HEK293 (cell line): Measurements from ENCODE around the gene IFNAR1.

Experiments
- EGR2 ChIP-seq: fragments of 450-650 bp; formaldehyde crosslinking; IDR thresholded peaks from 2 replicates; pipeline ENCODE4 v1.5.1; 2016; ENCODE audit warnings: low read depth, missing biosample characterization, missing genetic modification characterization
- GLIS2 ChIP-seq: fragments of 450-650 bp; formaldehyde crosslinking; IDR thresholded peaks from 2 replicates; pipeline ENCODE4 v1.5.1; 2016; ENCODE audit warnings: missing biosample characterization, missing genetic modification characterization
- MYNN ChIP-seq: fragments of 450-650 bp; formaldehyde crosslinking; IDR thresholded peaks from 2 replicates; pipeline ENCODE4 v1.5.1; 2016; ENCODE audit warnings: missing biosample characterization, missing genetic modification characterization, borderline replicate concordance
- PRDM1 ChIP-seq: fragments of 450-650 bp; formaldehyde crosslinking; IDR thresholded peaks from 2 replicates; pipeline ENCODE4; 2016; ENCODE audit warnings: missing biosample characterization, missing genetic modification characterization
- WT1 ChIP-seq: fragments of 450-650 bp; formaldehyde crosslinking; IDR thresholded peaks from 2 replicates; pipeline ENCODE4 v1.5.1; 2016; ENCODE audit warnings: missing biosample characterization, missing genetic modification characterization
- ZBTB20 ChIP-seq: fragments of 450-650 bp; formaldehyde crosslinking; IDR thresholded peaks from 2 replicates; pipeline ENCODE4 v1.5.1; 2016; ENCODE audit warnings: missing biosample characterization, missing genetic modification characterization
- ZBTB7A ChIP-seq: fragments of 450-650 bp; formaldehyde crosslinking; IDR thresholded peaks from 2 replicates; pipeline ENCODE4 v1.5.1; 2016; ENCODE audit warnings: low read depth, missing biosample characterization, missing genetic modification characterization
- ZFP37 ChIP-seq: fragments of 450-650 bp; formaldehyde crosslinking; IDR thresholded peaks from 2 replicates; pipeline ENCODE4 v1.5.1; 2016; ENCODE audit warnings: missing biosample characterization, missing genetic modification characterization
- ZNF140 ChIP-seq: fragments of 450-650 bp; formaldehyde crosslinking; IDR thresholded peaks from 2 replicates; pipeline ENCODE4 v1.5.1; 2016; ENCODE audit warnings: missing biosample characterization, missing genetic modification characterization
- ZNF16 ChIP-seq: fragments of 450-650 bp; formaldehyde crosslinking; IDR thresholded peaks from 2 replicates; pipeline ENCODE4 v1.5.1; 2016; ENCODE audit warnings: low read depth, missing biosample characterization, missing genetic modification characterization
- ZNF292 ChIP-seq: fragments of 450-650 bp; formaldehyde crosslinking; IDR thresholded peaks from 2 replicates; pipeline ENCODE4 v1.5.1; 2016; ENCODE audit warnings: low read depth, missing biosample characterization, missing genetic modification characterization, borderline replicate concordance
- ZNF416 ChIP-seq: fragments of 450-650 bp; formaldehyde crosslinking; IDR thresholded peaks from 2 replicates; pipeline ENCODE4 v1.5.1; 2016; ENCODE audit warnings: missing biosample characterization, missing genetic modification characterization
- ZNF423 ChIP-seq: fragments of 450-650 bp; formaldehyde crosslinking; IDR thresholded peaks from 2 replicates; pipeline ENCODE4 v1.5.1; 2016; ENCODE audit warnings: missing biosample characterization, missing genetic modification characterization
- ZNF473 ChIP-seq: fragments of 450-650 bp; formaldehyde crosslinking; IDR thresholded peaks from 2 replicates; pipeline ENCODE4 v1.5.1; 2017; ENCODE audit warnings: missing biosample characterization, missing genetic modification characterization
- ZNF585B ChIP-seq: fragments of 450-650 bp; formaldehyde crosslinking; IDR thresholded peaks from 2 replicates; pipeline ENCODE4 v1.5.1; 2016; ENCODE audit warnings: missing biosample characterization, missing genetic modification characterization
- ZNF629 ChIP-seq: fragments of 450-650 bp; formaldehyde crosslinking; IDR thresholded peaks from 2 replicates; pipeline ENCODE4 v1.5.1; 2017; ENCODE audit warnings: missing biosample characterization, missing genetic modification characterization
- TF ChIP-seq, protein P1 (sequence below): fragments of 450-650 bp; formaldehyde crosslinking; IDR thresholded peaks from 2 replicates; pipeline ENCODE4 v1.5.1; 2016; ENCODE audit warnings: missing biosample characterization, missing genetic modification characterization
- TF ChIP-seq, protein P2 (sequence below): fragments of 450-650 bp; formaldehyde crosslinking; IDR thresholded peaks from 2 replicates; pipeline ENCODE4 v1.5.1; 2016; ENCODE audit warnings: missing biosample characterization, missing genetic modification characterization, borderline replicate concordance
- TF ChIP-seq, protein P3 (sequence below): fragments of 450-650 bp; formaldehyde crosslinking; IDR thresholded peaks from 2 replicates; pipeline ENCODE4 v1.5.1; 2017; ENCODE audit warnings: missing biosample characterization, missing genetic modification characterization
- TF ChIP-seq, protein P4 (sequence below): fragments of 450-650 bp; formaldehyde crosslinking; IDR thresholded peaks from 2 replicates; pipeline ENCODE4 v1.5.1; 2016; ENCODE audit warnings: missing biosample characterization, missing genetic modification characterization
- TF ChIP-seq, protein P5 (sequence below): fragments of 450-650 bp; formaldehyde crosslinking; IDR thresholded peaks from 2 replicates; pipeline ENCODE4 v1.5.1; 2016; ENCODE audit warnings: missing biosample characterization, missing genetic modification characterization
- TF ChIP-seq, protein P6 (sequence below): fragments of 450-650 bp; formaldehyde crosslinking; IDR thresholded peaks from 2 replicates; pipeline ENCODE4 v1.5.1; 2017; ENCODE audit warnings: missing biosample characterization, missing genetic modification characterization

Gene IFNAR1

DNA sequence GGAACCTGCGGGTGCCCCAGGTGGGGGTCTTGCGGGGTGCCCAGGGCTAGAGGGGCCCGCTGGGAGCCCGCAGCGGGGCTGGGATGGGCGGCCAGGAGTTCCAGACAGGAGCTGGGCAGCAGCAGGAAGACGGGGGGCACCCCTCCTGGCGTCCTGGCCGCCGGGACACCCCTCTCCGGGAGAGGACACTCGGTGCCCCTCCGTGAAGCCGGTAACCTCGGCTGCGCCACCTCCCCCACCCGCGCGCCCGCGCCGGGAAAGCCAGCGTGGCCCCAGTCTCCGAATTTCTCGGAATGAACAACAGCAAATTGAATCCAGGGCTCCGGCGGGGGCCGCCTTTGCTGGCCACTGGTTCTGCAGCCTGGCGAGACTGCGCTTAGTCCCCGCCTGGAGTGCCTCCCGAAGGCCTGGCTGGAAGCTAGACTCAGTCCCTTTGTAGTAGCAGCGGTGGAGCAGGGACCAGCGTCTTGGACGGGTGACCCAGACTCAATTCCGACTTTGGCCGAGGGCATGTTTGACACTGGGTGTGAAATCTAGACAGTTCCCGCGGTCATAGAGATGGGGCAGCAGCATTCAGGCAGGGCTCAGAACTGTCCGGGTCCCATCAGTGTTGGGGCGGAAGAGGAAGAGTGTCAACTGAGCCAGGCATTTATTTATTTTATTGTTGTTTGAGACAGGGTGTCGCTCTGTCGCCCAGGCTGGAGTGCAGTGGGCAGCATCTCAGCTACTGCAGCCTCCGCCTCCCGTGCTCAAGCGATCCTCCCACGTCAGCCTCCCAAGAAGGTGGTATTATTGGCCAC is 79.2 kb downstream of the IFNAR1 start (continued):
- no peak for TF ChIP-seq ZNF140 (tag by site-specific recombination)
- TF ChIP-seq ZNF585B = no peak
- TF ChIP-seq, protein P1, sequence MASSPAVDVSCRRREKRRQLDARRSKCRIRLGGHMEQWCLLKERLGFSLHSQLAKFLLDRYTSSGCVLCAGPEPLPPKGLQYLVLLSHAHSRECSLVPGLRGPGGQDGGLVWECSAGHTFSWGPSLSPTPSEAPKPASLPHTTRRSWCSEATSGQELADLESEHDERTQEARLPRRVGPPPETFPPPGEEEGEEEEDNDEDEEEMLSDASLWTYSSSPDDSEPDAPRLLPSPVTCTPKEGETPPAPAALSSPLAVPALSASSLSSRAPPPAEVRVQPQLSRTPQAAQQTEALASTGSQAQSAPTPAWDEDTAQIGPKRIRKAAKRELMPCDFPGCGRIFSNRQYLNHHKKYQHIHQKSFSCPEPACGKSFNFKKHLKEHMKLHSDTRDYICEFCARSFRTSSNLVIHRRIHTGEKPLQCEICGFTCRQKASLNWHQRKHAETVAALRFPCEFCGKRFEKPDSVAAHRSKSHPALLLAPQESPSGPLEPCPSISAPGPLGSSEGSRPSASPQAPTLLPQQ (tag by site-specific recombination) = 0 out of 2 replicates have a peak, but pooled peaks have one; percentile 37
- TF ChIP-seq, protein P2, sequence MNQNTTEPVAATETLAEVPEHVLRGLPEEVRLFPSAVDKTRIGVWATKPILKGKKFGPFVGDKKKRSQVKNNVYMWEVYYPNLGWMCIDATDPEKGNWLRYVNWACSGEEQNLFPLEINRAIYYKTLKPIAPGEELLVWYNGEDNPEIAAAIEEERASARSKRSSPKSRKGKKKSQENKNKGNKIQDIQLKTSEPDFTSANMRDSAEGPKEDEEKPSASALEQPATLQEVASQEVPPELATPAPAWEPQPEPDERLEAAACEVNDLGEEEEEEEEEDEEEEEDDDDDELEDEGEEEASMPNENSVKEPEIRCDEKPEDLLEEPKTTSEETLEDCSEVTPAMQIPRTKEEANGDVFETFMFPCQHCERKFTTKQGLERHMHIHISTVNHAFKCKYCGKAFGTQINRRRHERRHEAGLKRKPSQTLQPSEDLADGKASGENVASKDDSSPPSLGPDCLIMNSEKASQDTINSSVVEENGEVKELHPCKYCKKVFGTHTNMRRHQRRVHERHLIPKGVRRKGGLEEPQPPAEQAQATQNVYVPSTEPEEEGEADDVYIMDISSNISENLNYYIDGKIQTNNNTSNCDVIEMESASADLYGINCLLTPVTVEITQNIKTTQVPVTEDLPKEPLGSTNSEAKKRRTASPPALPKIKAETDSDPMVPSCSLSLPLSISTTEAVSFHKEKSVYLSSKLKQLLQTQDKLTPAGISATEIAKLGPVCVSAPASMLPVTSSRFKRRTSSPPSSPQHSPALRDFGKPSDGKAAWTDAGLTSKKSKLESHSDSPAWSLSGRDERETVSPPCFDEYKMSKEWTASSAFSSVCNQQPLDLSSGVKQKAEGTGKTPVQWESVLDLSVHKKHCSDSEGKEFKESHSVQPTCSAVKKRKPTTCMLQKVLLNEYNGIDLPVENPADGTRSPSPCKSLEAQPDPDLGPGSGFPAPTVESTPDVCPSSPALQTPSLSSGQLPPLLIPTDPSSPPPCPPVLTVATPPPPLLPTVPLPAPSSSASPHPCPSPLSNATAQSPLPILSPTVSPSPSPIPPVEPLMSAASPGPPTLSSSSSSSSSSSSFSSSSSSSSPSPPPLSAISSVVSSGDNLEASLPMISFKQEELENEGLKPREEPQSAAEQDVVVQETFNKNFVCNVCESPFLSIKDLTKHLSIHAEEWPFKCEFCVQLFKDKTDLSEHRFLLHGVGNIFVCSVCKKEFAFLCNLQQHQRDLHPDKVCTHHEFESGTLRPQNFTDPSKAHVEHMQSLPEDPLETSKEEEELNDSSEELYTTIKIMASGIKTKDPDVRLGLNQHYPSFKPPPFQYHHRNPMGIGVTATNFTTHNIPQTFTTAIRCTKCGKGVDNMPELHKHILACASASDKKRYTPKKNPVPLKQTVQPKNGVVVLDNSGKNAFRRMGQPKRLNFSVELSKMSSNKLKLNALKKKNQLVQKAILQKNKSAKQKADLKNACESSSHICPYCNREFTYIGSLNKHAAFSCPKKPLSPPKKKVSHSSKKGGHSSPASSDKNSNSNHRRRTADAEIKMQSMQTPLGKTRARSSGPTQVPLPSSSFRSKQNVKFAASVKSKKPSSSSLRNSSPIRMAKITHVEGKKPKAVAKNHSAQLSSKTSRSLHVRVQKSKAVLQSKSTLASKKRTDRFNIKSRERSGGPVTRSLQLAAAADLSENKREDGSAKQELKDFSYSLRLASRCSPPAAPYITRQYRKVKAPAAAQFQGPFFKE (tag by site-specific recombination) = no peak
- TF ChIP-seq, protein P3, sequence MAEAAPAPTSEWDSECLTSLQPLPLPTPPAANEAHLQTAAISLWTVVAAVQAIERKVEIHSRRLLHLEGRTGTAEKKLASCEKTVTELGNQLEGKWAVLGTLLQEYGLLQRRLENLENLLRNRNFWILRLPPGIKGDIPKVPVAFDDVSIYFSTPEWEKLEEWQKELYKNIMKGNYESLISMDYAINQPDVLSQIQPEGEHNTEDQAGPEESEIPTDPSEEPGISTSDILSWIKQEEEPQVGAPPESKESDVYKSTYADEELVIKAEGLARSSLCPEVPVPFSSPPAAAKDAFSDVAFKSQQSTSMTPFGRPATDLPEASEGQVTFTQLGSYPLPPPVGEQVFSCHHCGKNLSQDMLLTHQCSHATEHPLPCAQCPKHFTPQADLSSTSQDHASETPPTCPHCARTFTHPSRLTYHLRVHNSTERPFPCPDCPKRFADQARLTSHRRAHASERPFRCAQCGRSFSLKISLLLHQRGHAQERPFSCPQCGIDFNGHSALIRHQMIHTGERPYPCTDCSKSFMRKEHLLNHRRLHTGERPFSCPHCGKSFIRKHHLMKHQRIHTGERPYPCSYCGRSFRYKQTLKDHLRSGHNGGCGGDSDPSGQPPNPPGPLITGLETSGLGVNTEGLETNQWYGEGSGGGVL = peak; percentile 48; the same call in 1 of the 2 replicates
- no peak for TF ChIP-seq PRDM1 (tag by site-specific recombination)
- peak; percentile 92 for TF ChIP-seq EGR2 (tag by site-specific recombination)
- no peak for TF ChIP-seq ZNF629
- peak; percentile 88 for TF ChIP-seq ZBTB20
- TF ChIP-seq, protein P4, sequence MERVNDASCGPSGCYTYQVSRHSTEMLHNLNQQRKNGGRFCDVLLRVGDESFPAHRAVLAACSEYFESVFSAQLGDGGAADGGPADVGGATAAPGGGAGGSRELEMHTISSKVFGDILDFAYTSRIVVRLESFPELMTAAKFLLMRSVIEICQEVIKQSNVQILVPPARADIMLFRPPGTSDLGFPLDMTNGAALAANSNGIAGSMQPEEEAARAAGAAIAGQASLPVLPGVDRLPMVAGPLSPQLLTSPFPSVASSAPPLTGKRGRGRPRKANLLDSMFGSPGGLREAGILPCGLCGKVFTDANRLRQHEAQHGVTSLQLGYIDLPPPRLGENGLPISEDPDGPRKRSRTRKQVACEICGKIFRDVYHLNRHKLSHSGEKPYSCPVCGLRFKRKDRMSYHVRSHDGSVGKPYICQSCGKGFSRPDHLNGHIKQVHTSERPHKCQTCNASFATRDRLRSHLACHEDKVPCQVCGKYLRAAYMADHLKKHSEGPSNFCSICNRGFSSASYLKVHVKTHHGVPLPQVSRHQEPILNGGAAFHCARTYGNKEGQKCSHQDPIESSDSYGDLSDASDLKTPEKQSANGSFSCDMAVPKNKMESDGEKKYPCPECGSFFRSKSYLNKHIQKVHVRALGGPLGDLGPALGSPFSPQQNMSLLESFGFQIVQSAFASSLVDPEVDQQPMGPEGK (tag by site-specific recombination) = peak; percentile 90
- peak; percentile 33; the same call in 1 of the 2 replicates for TF ChIP-seq ZFP37 (tag by site-specific recombination)
- peak; percentile 87; the same call in 1 of the 2 replicates for TF ChIP-seq ZBTB7A (tag by site-specific recombination)
- no peak for TF ChIP-seq ZNF416
- TF ChIP-seq ZNF16 = no peak
- no peak for TF ChIP-seq MYNN (tag by site-specific recombination)
- peak; percentile 64; the same call in 1 of the 2 replicates for TF ChIP-seq WT1 (tag by site-specific recombination)
- TF ChIP-seq ZNF292 (tag by site-specific recombination) = no peak
- TF ChIP-seq, protein P5, sequence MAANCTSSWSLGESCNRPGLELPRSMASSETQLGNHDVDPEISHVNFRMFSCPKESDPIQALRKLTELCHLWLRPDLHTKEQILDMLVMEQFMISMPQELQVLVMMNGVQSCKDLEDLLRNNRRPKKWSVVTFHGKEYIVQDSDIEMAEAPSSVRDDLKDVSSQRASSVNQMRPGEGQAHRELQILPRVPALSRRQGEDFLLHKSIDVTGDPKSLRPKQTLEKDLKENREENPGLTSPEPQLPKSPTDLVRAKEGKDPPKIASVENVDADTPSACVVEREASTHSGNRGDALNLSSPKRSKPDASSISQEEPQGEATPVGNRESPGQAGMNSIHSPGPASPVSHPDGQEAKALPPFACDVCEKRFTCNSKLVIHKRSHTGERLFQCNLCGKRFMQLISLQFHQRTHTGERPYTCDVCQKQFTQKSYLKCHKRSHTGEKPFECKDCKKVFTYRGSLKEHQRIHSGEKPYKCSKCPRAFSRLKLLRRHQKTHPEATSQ (tag by site-specific recombination) = peak; percentile 61; the same call in 1 of the 2 replicates
- no peak for TF ChIP-seq ZNF473 (tag by site-specific recombination)
- peak; percentile 93 for TF ChIP-seq GLIS2 (tag by site-specific recombination)
- peak; percentile 63 for TF ChIP-seq ZNF423 (tag by site-specific recombination)
- TF ChIP-seq, protein P6, sequence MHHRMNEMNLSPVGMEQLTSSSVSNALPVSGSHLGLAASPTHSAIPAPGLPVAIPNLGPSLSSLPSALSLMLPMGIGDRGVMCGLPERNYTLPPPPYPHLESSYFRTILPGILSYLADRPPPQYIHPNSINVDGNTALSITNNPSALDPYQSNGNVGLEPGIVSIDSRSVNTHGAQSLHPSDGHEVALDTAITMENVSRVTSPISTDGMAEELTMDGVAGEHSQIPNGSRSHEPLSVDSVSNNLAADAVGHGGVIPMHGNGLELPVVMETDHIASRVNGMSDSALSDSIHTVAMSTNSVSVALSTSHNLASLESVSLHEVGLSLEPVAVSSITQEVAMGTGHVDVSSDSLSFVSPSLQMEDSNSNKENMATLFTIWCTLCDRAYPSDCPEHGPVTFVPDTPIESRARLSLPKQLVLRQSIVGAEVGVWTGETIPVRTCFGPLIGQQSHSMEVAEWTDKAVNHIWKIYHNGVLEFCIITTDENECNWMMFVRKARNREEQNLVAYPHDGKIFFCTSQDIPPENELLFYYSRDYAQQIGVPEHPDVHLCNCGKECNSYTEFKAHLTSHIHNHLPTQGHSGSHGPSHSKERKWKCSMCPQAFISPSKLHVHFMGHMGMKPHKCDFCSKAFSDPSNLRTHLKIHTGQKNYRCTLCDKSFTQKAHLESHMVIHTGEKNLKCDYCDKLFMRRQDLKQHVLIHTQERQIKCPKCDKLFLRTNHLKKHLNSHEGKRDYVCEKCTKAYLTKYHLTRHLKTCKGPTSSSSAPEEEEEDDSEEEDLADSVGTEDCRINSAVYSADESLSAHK (tag by site-specific recombination) = no peak
